Pancreas (tissue), 10 donors: ENCODE data around the gene LOX. TPM values are rescaled to one million over a fixed set of nuclear protein-coding genes. Genes with fewer than 3 reads are reported as not detected.

Experiments
- ATAC-seq, 4 donors: fragments of 200-7000 bp; cut with Tn5 transposase; one replicate each; pipeline versions ENCODE4 v1.8.0 to v1.9.1; 2020; ENCODE audit warnings: mild to moderate bottlenecking in 4 of 4, moderate library complexity in 4 of 4
- DNase-seq, 6 donors: peaks; one replicate each; pipeline ENCODE4 v3.0.0-alpha.2; 2020
- FAIRE-seq: peaks from 2 replicates; lab custom pipeline; 2012; peaks lifted over from hg19 to GRCh38; lab: Jason Lieb, UNC
- H3K27ac ChIP-seq, 4 donors: fragments of 200-600 bp; sonication (generic); 1 replicate in 3 of 4; 2 replicates in 1 of 4; pipeline versions ENCODE4 v1.5.0 to v1.8.0; 2020
- H3K27me3 ChIP-seq, 4 donors: fragments of 200-600 bp; one replicate each; pipeline ENCODE4 v1.8.0; 2021
- H3K36me3 ChIP-seq, 3 donors: fragments of 200-600 bp; sonication (generic) in 1 of 3; one replicate each; pipeline versions ENCODE4 v1.5.0 to v1.8.0; 2020 to 2021
- H3K4me1 ChIP-seq, 3 donors: fragments of 200-600 bp; one replicate each; pipeline ENCODE4 v1.8.0; 2021
- H3K4me3 ChIP-seq, 4 donors: fragments of 200-600 bp; sonication (generic) in 2 of 4; one replicate each; pipeline versions ENCODE4 v1.5.0 to v1.8.0; 2020 to 2021
- H3K9me3 ChIP-seq, 4 donors: fragments of 200-600 bp; one replicate each; pipeline ENCODE4 v1.8.0; 2021
- WGBS, 2 donors: extraction: QIAGEN DNeasy Blood & Tissue Kit; methylation state at CpG; one replicate each; pipeline ENCODE4 v1.1.7; 2013; 5-methylcytosine and 5-hydroxymethylcytosine counted together
- intact Hi-C, 3 donors: fragments of 100-400 bp; cut with DNase I; formaldehyde crosslinking; loops; one replicate each; pipeline versions ENCODE4 v1.11.1 to v1.14.2; 2022
- polyA plus RNA-seq, 2 donors: library from polyadenylated mRNA; stranded (reverse); fragments of 200-250 nt; gene quantifications; one replicate each; pipeline ENCODE4 v1.2.3, GENCODE V29; 2013
- total RNA-seq, 6 donors: library from RNA; stranded (reverse); fragmentation: NEBNext Ultra II Directional in 4 of 6; extraction: Animal tissue kit (Norgen Biotek cat#: 25700) in 4 of 6; gene quantifications; one replicate each; pipeline versions ENCODE4 v1.2.1 to v1.2.4, GENCODE V29; 2021 to 2023
- TF ChIP-seq, protein P1 (sequence below), 4 donors: fragments of 200-600 bp; sonication (generic) in 3 of 4; IDR thresholded peaks; one replicate each; pipeline versions ENCODE4 v1.5.0 to v1.8.0; 2021; ENCODE audit warnings: antibody characterized with exemption in 4 of 4
- donor health status: healthy with polysubstance abuse.
- donor health status: DM: no; HTN: no; CAD: no; lungs with moderate emphysema.
- donor health status: DM: no; HTN: no; CAD: no.
- donor health status: control.
- donor health status: control.
- donor health status: Bipolar disorder and iron deficiency.
- donor health status: DM: yes; HTN: yes; CAD: no.
- donor health status: DM: no; HTN: no; CAD: no.
- donor health status: DM: no; HTN: no; CAD: no.
- donor health status: DM: yes; HTN: yes; CAD: no.

Gene LOX
- total and polyA plus RNA-seq, 8 donors: 0.65 to 14.8 (median 2.6) TPM

DNA sequence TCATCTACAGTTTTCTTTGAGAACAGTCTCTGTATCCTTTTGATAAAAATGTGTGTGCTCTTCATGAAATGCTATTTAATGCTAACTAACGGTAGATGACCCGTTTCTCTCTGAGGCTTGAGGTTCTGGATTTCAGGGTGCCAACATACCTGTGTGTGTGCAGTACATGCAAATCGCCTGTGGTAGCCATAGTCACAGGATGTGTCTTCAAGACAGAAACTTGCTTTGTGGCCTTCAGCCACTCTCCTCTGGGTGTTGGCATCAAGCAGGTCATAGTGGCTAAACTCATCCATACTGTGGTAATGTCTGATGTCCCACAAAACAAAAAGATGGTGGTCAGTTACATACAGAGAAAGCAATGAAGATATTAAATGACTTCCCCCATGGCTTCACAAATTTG lies 4.2 kb downstream of the LOX start:
- H3K4me3 ChIP-seq: no peak overlapping the region
- intact Hi-C loops: no loop called here

DNA sequence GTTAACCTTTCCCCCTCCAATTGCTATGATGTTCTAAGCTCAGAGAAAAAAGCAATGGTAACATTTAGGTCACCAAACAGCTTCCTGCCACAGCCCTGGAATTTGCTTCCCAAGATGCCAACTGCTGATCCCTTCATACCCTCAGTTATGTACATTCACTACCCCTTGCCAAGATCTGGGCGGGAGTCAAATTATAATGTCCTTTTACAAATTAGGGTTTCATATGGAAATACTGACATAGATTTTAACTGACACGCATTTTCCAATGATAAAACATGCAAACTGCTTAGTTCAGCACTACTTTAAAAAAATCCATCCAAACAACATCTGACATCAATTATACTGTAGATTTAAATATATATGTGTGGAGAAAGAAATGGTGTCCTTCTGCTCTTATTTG lies 5.0 kb downstream of the LOX start:
- WGBS, 2 donors: 91 to 98% methylated on average over 2 of the region's 2 CpGs
- no peak for FAIRE-seq
- ATAC-seq: no peak
- Histone ChIP-seq H3K4me1 (peaks cover 0 to 4% (median 0%) of the 10 kb centered on the region in 3 donors), H3K9me3 (no peaks in the 10 kb centered on the region), H3K27me3 (no peaks in the 10 kb centered on the region), H3K27ac (no peak overlapping the region), H3K36me3 (no peaks in the 10 kb centered on the region), H3K4me3 (no peak overlapping the region)
- TF ChIP-seq, protein P1, sequence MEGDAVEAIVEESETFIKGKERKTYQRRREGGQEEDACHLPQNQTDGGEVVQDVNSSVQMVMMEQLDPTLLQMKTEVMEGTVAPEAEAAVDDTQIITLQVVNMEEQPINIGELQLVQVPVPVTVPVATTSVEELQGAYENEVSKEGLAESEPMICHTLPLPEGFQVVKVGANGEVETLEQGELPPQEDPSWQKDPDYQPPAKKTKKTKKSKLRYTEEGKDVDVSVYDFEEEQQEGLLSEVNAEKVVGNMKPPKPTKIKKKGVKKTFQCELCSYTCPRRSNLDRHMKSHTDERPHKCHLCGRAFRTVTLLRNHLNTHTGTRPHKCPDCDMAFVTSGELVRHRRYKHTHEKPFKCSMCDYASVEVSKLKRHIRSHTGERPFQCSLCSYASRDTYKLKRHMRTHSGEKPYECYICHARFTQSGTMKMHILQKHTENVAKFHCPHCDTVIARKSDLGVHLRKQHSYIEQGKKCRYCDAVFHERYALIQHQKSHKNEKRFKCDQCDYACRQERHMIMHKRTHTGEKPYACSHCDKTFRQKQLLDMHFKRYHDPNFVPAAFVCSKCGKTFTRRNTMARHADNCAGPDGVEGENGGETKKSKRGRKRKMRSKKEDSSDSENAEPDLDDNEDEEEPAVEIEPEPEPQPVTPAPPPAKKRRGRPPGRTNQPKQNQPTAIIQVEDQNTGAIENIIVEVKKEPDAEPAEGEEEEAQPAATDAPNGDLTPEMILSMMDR (IDR thresholded peaks at IDR 0.05): no peak
- no peak for DNase-seq
- intact Hi-C loops: no loop called here

More for the DNA sequence above, 4.2 kb downstream of the LOX start:
- H3K27ac ChIP-seq: no peak overlapping the region
- WGBS, 2 donors: 75 to 93% methylated on average over 3 of the region's 3 CpGs
- peaks cover 0 to 4% (median 0%) of the 10 kb centered on the region in 3 donors for H3K4me1 ChIP-seq
- H3K9me3 ChIP-seq: no peaks in the 10 kb centered on the region
- FAIRE-seq (no peak), DNase-seq (no peak), ATAC-seq (no peak)
- peaks cover 0 to 2% (median 0%) of the 10 kb centered on the region in 4 donors for H3K27me3 ChIP-seq
- TF ChIP-seq, protein P1 (IDR thresholded peaks at IDR 0.05): no peak
- H3K36me3 ChIP-seq: no peaks in the 10 kb centered on the region

DNA sequence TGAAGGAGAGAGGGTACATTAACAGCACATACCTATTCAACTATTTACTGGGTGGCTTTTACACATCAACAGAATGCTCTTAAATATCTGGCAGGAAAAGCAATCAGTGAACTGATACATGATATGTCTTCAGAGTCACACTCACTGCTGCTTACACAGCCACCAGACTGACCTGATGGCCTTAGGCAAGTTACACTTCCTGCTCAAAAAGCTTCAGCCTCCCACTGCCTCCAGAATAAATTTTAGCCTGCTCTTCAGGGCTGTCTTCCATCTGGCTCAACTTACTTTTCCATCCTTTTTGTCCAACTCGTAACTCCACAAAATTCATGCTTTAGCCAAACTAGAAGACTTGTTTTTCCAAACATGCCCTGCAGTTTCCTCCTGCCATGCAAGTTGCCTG lies 10.7 kb downstream of the LOX start:
- Histone ChIP-seq H3K4me3 (no peak overlapping the region), H3K36me3 (no peaks in the 10 kb centered on the region), H3K27me3 (no peaks in the 10 kb centered on the region), H3K27ac (no peak overlapping the region), H3K4me1 (no peaks in the 10 kb centered on the region), H3K9me3 (no peaks in the 10 kb centered on the region)
- intact Hi-C loops: no loop called here
- ATAC-seq (no peak), DNase-seq (no peak), FAIRE-seq (no peak)
- TF ChIP-seq, protein P1 (IDR thresholded peaks at IDR 0.05): no peak
- WGBS, 2 donors: 69 to 74% methylated on average over 1 of the region's 1 CpG

DNA sequence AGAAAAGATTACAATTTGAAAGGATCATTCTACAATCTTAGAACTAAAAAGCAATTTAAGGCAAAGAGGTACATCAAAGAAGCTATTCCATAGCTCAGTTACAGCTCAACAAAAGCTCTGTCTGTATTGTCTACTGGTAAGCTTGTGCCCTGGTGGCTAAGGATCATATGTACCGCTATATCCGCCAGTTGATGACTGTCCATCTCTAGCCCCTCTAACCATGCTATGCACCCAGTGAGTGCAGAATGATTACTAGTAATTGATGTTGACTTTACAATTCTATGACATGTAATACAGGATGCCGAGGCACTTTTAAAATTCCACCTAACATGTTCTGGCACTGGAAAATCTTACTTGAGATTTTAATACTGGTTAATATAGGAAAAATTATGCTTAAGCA lies 13.1 kb downstream of the LOX start:
- TF ChIP-seq, protein P1 (IDR thresholded peaks at IDR 0.05): no peak
- no peak overlapping the region for H3K4me3 ChIP-seq
- no peak for DNase-seq
- 93 to 98% methylated on average over 3 of the region's 3 CpGs for WGBS, 2 donors
- H3K27ac ChIP-seq: no peak overlapping the region
- no peaks in the 10 kb centered on the region for H3K36me3 ChIP-seq
- intact Hi-C loops: no loop called here
- H3K27me3 ChIP-seq: no peaks in the 10 kb centered on the region
- H3K4me1 ChIP-seq: no peaks in the 10 kb centered on the region
- no peak for ATAC-seq
- FAIRE-seq: no peak
- H3K9me3 ChIP-seq: no peaks in the 10 kb centered on the region

DNA sequence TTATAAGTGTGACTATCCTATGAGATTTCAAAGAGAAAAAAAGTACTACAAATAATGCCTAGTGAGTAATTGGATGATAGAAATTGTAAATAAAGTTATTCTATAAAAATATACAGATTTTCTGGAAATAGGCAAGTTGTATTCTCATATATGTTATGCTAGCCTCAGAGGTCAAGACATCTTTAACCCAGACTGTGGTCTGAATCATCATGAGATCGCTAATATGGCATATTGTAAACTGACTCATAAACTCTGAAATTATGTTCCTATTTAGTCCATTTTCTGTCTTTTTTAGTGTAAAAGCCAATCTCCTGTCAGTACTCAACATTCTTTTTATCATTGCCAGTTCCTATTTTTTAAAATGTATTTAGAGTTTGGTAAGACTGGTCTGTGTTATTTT lies 14.2 kb downstream of the LOX start:
- FAIRE-seq (no peak), ATAC-seq (no peak), DNase-seq (no peak)
- TF ChIP-seq, protein P1 (IDR thresholded peaks at IDR 0.05): no peak
- Histone ChIP-seq H3K9me3 (no peaks in the 10 kb centered on the region), H3K4me1 (no peaks in the 10 kb centered on the region), H3K36me3 (no peaks in the 10 kb centered on the region), H3K27me3 (no peaks in the 10 kb centered on the region), H3K27ac (no peak overlapping the region), H3K4me3 (no peak overlapping the region)
- 93 to 95% methylated on average over 1 of the region's 1 CpG for WGBS, 2 donors
- intact Hi-C loops: no loop called here
